ENCODE results near the gene ANKRD44.

Gene ANKRD44

DNA sequence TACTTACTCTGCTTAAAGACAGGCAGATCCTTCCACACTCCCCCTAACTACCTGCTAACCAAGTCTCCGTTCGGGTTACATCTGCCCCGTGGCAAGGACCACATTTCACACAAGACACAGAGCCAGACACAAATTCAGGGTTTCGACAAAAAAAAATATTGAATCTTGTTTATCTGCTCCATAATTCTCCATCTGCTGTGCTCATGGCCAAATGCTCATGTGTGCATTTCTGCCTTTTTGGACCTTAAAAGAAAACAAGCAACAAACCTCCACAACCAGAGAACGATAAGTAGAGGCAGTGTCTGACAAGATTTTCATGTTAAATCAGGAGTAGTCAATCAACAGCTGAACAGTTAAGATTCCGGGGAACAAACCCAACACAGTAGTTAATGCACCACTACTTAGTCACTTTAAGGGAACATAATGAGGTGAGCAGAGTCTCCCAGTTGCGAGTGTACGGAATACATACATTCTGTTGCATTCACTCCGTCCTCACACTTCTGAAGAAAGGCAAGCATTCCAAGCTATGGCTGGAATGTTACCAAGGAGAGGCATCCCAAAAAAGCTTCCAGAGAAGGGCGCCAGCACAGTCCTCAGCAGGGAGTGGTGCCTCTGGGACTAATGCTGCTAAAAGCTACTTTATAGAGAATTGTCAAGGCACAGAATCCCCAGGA lies 121.0 kb downstream of the ANKRD44 start:
- no peak for DNase-seq (ENCODE audit: extremely low read depth in 1 of 2, low read depth in 1 of 2)

DNA sequence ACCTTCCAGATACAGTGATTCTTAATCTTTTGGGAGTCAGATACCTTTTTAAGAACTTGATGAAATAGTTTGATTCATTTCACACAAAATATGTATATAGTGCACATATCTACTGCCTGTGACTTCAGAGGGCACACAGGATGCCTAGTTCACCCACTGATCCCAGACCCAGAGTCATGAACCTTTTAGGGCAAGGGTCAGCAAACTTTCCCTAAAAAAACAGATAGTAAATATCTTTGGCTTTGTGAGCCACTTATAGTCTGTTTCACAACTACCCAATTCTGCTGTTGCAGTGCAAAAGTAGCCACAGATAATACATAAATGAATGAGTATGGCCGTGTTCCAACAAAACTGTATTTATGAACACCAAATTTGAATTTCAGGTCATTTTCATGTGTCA lies 124.9 kb downstream of the ANKRD44 start:
- DNase-seq (ENCODE audit: extremely low read depth in 1 of 2, low read depth in 1 of 2), result no peak

DNA sequence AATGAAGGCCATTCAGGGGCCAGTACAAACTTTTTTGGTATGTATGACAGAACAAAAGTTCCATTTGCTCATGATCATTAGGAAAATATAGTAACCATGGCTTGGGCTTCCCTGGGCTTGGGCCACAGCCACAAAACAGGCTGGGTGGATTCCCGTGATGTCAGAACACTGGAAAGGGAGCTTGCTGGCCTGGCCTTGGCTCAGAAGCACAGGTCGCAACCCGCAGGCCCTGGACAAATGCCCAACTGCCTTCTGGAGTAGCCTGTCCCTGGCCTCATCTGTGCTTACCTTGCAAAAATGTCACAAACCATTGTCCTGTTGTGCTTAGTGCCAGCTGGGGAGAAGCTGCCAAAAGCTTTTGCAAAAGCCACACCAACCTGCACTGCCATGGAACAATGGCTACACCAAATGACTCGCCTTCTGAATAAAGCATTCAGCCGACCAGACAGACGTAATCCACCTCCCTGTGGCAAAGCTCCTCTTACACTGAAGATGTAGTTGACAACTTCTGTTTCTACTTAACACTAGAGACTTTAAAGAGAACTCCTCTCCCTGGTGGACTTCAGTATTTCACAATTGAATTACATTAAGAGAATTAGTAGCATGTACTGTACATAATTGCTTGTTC lies 125.5 kb downstream of the ANKRD44 start:
- no peak for DNase-seq (ENCODE audit: extremely low read depth in 1 of 2, low read depth in 1 of 2)

DNA sequence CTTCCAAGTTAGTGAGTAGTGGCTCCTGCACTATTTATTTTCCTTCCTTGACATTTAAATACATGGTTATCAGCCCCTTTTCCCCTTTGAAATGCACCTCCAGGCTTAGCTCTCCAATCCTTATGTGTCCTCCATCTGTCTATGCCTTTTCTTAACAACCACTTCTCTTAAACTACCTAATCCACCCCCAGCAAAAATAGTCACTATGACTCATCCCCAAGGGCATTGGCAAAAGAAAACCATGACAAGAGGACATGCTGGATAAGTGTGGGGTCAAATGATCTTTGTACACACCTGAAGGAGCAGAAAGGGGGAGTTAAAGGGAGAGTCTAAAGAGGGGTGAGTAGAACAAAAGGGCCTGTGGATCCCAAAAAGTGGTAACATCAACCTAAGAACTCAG lies 127.2 kb downstream of the ANKRD44 start:
- DNase-seq (ENCODE audit: extremely low read depth in 1 of 2, low read depth in 1 of 2), result no peak

DNA sequence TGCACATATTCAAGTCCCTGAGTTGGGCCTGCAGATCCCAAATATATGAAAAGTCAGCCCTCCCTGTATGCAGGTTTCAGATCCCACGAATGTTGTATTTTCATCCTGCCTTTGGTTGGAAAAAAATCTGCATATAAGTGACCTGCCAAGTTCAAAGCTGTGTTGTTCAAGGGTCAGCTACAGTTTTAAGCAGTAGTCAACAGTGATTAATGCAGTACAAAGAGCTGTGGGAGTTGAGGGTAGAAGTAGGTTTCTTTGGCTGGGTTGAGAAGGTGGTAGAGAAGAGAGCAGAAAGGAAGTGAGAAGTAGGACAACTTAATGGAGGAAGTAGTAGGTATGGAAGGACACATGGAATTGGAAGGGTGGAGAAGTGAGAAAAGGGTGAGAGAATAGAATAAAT lies 127.9 kb downstream of the ANKRD44 start:
- DNase-seq (ENCODE audit: extremely low read depth in 1 of 2, low read depth in 1 of 2), result no peak

DNA sequence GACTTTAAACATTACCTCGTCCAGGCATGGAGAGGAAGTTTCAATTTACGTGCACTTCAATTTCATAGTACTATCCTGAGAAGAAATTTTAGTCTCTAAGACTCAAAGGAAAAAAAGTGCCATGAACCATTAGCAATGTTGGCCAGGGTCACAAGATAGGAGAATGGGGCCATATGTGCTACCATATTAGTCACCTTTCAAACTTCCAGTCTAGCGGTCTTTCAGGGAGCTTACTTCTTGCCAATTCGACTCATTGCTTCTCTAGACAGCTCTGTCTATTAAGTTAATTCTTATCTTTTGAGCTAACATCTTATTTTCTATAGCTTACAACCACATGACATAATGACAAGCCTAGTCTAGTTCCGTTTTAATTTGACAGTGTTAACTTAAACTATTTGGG lies 129.1 kb downstream of the ANKRD44 start:
- DNase-seq (ENCODE audit: extremely low read depth in 1 of 2, low read depth in 1 of 2), result no peak

DNA sequence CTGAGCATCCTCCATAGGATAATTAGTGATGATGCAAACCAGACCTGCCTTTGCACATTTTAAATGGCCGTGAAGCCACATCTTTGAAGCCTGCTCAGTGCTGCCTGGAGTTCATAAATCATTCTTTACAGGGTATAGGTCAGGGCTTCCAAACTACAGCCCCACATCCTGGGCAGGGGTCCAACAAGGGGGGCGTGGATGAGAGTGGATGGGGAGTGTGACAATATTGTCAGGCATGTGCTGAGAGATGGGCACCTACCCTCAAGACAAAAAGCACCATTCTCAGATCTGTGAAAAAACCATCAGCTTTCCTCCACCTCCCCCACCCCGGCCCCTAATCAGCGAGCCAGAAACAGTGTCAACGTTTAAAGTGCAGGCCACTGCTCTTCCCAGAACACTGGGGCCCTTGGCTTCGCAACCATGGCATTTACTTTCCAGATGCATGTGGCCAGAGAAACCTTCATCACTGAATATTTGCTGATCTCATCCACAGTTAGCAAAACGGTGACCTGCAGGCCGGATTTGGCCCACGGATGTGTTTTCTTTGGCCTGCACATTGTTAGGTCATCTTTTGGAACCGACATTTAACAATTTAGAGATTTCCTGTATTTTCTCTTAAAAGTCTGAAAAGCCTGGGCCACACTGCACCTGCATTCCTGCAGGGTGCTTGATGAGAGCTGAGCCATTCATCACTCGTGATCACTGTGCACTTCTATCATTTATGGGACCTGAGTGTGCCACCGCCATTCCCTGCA lies 130.7 kb downstream of the ANKRD44 start:
- no peak for DNase-seq (ENCODE audit: extremely low read depth in 1 of 2, low read depth in 1 of 2)

DNA sequence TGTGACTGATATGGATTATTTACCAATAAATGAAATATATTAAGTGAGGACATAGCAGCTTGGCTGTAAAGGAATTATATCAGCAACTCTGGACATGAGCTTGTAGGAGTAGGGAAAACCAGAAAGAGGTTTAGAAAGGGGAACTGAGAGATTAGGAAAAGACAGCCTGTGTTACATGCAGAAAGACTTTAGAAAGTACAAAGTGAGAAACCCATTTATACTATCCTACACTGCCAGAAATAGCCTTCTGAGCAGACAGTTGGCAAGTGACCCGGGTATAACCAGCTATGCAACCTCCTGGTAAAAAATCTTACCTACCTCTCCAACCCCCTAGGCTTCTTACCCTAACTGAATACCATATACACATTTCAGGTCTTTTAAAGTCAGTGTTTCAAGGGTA lies 134.1 kb downstream of the ANKRD44 start:
- no peak for DNase-seq (ENCODE audit: extremely low read depth in 1 of 2, low read depth in 1 of 2)

DNA sequence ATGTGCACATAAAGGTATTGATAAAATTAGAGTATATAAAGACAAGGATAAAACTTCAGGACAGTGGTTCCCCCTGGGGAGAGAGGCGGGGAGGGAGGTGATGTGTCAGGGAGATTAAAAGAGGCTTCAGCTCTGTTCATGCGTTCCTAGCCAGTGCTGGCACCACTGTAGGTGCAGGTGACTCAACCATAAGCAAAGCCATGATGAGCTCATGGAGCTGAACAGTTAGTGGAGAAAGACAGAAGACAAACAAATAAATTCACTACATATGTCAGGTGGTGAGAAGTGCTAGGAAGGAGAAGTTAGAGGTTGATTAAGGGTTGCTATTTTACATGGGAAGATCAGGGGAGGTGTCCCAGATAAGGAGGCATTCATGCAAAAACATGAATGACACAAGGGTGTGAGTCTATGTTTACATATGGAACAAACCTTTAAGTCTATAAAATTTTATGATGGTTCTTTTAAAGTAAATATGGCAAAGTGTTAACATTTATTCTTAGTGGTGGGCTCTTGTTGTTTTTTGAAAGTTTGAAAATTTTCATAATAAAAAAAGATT lies 136.0 kb downstream of the ANKRD44 start:
- DNase-seq (ENCODE audit: extremely low read depth in 1 of 2, low read depth in 1 of 2), result no peak

DNA sequence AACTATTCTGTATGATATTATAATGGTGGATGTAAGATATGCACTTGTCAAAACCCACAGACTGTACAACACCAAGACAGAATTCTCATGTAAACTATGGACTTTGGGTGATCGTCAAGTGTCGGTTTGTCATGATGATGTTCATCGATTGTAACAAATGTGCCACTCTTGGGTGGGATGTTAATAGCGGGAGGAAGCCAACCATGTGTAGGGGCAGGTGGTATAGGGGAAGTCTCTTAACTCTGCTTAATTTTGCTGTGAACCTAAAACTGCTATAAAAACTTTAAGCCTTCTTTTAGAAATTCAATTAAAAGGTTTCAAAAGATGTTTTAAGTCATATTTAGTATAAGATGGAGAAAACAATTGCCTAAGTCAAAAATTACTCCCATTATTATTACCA lies 139.0 kb downstream of the ANKRD44 start:
- no peak for DNase-seq (ENCODE audit: extremely low read depth in 1 of 2, low read depth in 1 of 2)

DNA sequence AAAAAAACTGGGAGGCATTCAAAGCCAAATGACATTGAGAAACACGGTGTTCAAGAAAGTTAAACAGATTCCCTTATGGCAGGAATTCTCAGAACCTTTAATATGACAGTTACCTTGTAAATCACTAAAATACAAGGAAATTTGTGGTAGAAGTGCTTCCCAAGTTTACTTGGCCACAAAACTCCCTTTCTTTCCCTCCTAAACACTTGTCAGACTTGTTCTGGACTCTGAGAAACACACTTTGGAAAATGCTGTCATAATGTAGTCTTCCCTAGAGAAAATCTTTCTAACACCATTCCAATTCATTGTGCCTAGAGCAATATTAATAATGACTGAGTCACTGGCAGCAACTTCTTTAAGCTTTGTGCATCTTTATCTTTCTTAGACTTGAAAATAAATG lies 140.4 kb downstream of the ANKRD44 start:
- no peak for DNase-seq (ENCODE audit: extremely low read depth in 1 of 2, low read depth in 1 of 2)

DNA sequence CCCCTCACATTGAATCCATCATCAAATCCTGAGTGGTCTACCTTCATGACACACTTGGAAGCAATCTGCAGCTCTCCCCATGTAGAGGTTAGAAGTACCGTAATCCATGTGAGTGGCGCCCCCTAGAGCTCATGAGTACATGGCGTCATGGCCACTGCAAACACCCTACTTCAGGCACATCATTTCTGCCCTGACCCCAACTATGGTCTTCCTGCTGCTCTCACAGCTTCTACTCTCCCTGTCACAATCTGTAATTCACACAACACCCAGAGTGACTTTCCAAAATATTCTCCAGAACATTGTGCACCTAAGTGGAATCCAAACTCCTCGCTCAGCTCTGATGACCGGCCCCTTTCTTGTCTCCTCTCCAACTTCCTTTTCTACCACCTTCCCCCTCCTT lies 141.9 kb downstream of the ANKRD44 start:
- peak in 1 of 2 donors; percentile 57 for DNase-seq (ENCODE audit: extremely low read depth in 1 of 2, low read depth in 1 of 2)

DNA sequence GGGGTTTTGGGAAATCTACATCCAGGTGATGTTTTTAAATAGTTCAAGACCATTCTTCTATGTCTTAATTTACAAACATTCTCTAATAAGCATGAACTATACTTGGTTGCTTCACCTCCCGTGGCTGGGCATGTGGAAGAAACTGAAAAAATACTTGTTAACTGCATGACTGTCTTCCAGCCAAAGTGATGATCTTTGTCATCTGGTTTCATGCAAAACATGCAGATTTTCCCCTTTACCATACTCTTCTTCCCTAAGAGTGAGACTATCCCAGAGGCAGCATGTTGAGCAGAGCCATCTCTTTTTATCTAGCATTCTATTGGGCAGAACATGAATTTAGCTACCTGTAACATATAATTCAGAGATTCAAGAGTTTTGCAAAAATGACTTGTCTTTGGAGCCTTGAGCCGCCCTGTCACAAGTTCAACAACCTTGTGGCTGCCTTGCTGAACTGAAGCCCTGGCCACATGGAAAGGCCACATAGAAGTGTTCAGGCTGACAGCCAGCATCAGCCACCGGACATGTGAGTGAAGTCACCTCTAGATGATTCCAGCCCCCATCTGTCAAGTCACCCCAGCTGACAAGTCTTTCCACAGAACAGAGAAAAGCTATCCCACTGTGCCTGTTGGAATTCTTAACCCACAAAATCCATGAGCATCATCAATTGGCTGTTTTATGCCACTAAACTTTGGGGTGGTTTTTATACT lies 142.8 kb downstream of the ANKRD44 start:
- no peak for DNase-seq (ENCODE audit: extremely low read depth in 1 of 2, low read depth in 1 of 2)

DNA sequence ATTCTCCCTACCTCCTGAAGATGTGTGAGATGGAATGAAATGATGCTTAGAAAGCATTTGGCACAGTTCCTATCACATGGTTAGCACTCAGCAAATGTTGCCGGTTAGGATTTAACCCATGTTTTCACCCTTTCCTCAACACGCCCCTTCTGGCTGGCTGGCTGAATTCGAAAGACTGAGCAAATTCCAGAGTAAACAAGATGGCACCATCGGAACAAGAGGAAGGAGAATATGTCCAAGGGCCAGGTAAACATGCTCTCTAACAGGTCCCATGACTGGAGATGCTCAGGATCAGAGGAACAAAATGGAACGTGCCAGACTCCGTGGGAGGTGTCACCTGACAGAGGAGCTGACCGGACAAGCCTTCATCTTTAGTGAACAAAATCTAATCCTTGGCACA lies 145.6 kb downstream of the ANKRD44 start:
- no peak for DNase-seq (ENCODE audit: extremely low read depth in 1 of 2, low read depth in 1 of 2)

DNA sequence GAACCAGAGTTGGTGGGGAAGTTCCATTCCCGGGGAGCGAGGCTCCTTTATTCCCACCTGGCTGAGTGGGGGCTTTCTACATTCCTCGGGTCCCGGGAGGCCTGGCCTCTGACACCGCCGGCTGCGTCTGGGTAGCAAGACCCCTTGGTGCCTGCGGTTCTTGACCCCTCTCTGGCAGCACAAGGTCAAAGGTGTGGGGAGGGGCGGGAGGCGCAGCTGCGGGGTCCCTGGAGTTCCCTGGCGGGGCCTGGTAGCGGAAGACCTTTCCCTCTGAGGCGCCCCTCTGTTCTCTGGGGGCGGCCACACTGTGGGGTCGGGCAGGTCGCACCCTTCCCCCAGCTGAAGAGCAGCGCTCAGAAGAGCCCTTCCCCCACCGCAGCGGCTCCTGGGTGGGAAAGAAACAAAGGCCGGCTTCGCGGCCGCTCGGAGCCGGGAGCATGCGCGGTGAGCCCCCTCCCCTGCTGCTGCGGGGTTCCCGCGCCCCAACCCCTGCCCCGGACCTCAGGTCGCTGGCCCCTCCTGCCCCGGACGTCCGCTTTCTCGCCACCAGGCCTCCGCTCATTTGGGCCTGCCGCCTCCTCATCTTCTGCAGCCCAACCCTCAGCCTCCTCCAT lies 146.3 kb downstream of the ANKRD44 start:
- DNase-seq (ENCODE audit: extremely low read depth in 1 of 2, low read depth in 1 of 2), result no peak

DNA sequence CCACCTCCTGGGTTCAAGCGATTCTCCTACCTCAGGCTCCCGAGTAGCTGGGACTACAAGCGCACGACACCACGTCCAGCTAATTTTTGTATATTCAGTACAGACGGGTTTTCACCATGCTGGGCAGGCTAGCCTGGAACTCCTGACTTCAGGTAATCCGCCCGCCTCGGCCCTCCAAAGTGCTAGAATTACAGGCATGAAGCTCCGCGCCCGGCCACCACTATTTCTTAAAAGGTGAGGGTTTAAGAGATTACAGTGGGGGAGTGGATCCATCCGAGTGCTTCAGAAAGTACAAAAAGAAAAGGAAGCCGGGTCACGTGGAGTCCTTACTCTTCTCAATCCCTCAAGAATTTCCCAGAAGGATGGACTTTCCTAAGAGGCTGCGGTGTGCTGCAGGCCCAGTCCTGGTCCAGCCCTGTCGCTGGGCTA lies 146.9 kb downstream of the ANKRD44 start:
- DNase-seq (ENCODE audit: extremely low read depth in 1 of 2, low read depth in 1 of 2), result no peak

DNA sequence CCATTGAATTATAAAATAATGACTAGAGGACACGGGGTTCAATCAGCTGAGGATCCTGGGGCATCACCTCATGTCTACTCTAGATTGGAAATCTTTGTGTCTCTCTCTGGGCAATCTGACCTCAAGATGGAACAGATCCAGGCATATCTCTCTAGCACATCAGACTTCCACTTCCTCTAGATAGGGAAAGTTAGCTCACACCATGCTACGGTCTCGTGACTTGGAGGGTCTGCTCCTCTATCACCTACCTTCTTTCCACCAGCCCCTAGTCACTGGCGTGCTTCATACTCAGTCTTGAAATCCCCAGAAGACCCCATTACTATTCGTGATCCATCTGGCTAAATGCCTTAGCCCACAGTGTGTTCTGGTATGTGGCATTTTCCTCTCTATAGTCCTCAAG lies 148.8 kb downstream of the ANKRD44 start:
- DNase-seq (ENCODE audit: extremely low read depth in 1 of 2, low read depth in 1 of 2), result no peak

DNA sequence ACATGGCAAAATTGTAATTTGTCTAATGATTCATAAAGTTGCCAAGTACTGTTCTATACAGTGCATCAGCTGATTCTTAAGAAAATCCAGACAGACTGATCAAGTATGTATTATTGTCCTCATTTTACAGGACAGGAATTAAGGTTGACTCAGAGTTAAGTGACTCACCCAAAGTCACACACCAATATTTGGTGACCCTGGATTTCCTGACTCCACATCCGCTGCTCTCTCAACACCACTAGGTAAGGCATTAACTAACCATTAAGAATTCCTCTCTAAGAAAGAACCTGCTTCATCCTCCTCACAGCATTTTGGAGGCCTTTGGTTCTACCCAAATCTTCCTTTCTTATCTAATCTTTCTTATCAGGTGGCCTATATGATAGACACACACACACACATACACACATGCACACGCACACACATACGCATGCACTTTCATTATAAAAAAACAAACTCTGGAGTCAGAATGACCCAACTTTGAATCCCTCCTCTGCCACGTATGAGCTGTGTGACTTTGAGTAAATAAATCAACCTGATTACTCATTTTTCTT lies 150.8 kb downstream of the ANKRD44 start:
- no peak for DNase-seq (ENCODE audit: extremely low read depth in 1 of 2, low read depth in 1 of 2)

DNA sequence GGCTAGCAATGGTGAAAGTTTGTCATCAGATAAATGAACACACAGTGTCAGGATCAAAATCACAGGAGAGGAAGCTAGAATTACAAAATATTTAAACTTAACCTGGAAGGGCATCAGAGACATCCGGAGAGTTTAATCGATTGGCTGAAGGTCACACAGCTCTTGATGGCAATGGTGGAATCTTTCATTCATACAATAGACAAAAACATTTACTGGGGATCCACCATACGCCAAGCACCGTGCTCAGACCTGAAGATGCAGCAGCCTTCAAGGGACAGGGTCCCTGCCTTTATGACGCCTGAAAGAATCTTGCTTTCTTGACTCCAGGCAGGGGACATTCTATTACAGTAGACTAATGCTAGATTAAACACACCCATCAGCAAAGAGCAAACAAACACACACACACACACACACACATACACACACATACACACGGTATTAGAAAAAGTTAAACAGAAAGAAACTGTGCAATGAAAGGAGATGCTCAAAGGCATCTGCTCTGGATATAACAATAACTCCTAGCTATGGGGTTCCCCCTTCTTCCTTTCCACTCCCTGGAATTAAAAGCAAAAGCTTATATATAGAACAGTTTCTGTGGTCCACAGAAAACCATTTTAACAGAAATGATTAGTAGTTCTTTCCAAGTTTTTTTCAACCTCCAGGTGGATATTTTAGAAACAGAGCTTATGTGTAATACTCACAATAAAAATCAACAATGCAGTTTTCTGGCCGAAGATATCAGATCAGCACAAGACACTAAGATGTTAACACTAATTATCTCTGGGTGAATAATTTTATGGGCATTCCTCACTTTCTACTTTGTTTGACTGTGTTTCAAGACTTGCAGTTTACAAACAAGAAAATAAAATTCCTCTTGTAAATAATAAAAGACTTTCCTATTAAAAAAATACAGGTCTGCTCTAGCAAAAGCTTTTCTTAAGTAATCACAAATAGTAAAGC lies 151.7 kb downstream of the ANKRD44 start:
- no peak for DNase-seq (ENCODE audit: extremely low read depth in 1 of 2, low read depth in 1 of 2)
